GM06990 (cell line): ENCODE data around the gene CBX5.

Experiments used
- DNase-seq: peaks from one replicate; pipeline ENCODE4 v3.0.0-alpha.2; 2011; ENCODE audit not compliant: insufficient read length; ENCODE audit errors: extremely low read depth
- H3K27me3 ChIP-seq: replicated peaks from 2 replicates; pipeline ENCODE4 v1.6.0; 2011; ENCODE audit warnings: low read length; ENCODE audit not compliant: control insufficient read depth, insufficient read depth
- H3K36me3 ChIP-seq: 2 replicates; pipeline ENCODE4 v1.5.1; 2011; ENCODE audit warnings: low read length; ENCODE audit not compliant: control insufficient read depth, insufficient read depth
- H3K4me3 ChIP-seq: replicated peaks from 2 replicates; pipeline ENCODE4 v1.5.1; 2011; ENCODE audit warnings: low read depth, mild to moderate bottlenecking, control low read depth, low read length
- TF ChIP-seq, protein P1 (sequence below): IDR thresholded peaks from 2 replicates; pipeline ENCODE4 v1.5.1; 2011; ENCODE audit warnings: low read length, control low read depth, mild to moderate bottlenecking, inconsistent platforms; ENCODE audit not compliant: insufficient read depth, poor library complexity, severe bottlenecking

The CBX5 gene

GRCh38 chr12:54311051-54311450, 31.1 kb upstream of the CBX5 start:
- DNase-seq: no peak
- no peaks in the 10 kb centered on the region for H3K36me3 ChIP-seq
- TF ChIP-seq, protein P1, sequence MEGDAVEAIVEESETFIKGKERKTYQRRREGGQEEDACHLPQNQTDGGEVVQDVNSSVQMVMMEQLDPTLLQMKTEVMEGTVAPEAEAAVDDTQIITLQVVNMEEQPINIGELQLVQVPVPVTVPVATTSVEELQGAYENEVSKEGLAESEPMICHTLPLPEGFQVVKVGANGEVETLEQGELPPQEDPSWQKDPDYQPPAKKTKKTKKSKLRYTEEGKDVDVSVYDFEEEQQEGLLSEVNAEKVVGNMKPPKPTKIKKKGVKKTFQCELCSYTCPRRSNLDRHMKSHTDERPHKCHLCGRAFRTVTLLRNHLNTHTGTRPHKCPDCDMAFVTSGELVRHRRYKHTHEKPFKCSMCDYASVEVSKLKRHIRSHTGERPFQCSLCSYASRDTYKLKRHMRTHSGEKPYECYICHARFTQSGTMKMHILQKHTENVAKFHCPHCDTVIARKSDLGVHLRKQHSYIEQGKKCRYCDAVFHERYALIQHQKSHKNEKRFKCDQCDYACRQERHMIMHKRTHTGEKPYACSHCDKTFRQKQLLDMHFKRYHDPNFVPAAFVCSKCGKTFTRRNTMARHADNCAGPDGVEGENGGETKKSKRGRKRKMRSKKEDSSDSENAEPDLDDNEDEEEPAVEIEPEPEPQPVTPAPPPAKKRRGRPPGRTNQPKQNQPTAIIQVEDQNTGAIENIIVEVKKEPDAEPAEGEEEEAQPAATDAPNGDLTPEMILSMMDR: no peak
- H3K4me3 ChIP-seq: no peak overlapping the region
- H3K27me3 ChIP-seq: peaks cover 3% of the 10 kb centered on the region; the same call in 1 of the 2 replicates

GRCh38 chr12:54306925-54307741, 27.2 kb upstream of the CBX5 start:
- Histone ChIP-seq H3K4me3 (no peak overlapping the region), H3K27me3 (peaks cover 6% of the 10 kb centered on the region), H3K36me3 (no peaks in the 10 kb centered on the region)
- TF ChIP-seq, protein P1: no peak
- no peak for DNase-seq

- TF ChIP-seq, protein P1: no peak
- Histone ChIP-seq H3K4me3 (no peak overlapping the region), H3K36me3 (no peaks in the 10 kb centered on the region), H3K27me3 (peaks cover 10% of the 10 kb centered on the region)
- no peak for DNase-seq
Observed at GRCh38 chr12:54304187-54304810, 24.4 kb upstream of the CBX5 start.

DNA sequence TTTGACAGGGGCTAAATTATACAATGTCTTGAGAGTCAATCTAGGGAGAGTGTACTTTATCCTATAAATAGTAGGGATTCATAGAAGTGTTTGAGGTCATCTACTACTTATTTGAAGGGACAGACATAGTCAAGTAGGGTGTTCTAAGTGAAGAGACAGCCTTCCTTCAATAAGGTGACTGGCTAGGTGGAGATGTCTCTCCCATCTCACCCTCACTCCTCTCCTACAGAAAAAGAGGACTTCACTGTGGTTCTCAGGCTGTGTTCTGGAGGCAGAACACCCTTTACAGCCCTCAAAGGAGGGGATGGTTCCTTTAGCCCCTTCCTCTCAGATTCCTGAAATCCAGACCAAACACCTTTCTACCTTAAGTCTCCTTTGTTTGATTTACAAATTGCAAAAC, 23.7 kb upstream of the CBX5 start:
- Histone ChIP-seq H3K4me3 (no peak overlapping the region), H3K36me3 (no peaks in the 10 kb centered on the region), H3K27me3 (peaks cover 13% of the 10 kb centered on the region)
- TF ChIP-seq, protein P1: no peak
- no peak for DNase-seq

DNA sequence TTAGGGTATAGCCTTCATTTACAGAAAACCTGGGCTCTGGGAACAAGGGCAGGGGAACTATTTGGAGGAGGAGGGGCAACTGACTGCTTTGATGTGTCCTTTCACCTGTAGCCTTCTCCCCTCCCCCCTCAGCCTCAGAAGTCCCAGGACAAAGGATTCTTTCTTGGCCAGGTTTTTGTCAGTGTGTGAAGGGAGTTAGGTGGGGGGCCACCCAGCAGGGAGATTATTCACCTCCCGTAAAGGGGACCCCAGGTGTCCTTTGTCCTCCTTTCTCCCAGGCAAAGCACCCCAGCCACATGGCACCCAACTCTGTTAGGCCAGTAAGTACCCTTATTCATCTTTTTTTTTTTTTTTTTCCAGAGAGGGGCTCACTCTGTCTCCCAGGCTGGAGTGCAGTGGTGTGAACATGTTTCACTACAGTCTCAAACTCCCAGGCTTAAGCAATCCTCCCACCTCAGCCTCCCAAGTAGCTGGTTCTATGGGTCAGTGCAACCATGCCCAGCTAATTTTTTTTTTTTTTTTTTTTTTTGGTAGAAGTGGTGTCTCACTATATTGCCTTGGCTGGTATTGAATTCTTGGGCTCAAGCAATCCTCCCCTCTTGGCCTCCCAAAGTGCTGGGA, 21.6 kb upstream of the CBX5 start:
- no peak for DNase-seq
- Histone ChIP-seq H3K4me3 (no peak overlapping the region), H3K36me3 (no peaks in the 10 kb centered on the region), H3K27me3 (peaks cover 10% of the 10 kb centered on the region)
- TF ChIP-seq, protein P1: no peak
